ENCODE measurements around the gene CPVL.

The CPVL gene

DNA sequence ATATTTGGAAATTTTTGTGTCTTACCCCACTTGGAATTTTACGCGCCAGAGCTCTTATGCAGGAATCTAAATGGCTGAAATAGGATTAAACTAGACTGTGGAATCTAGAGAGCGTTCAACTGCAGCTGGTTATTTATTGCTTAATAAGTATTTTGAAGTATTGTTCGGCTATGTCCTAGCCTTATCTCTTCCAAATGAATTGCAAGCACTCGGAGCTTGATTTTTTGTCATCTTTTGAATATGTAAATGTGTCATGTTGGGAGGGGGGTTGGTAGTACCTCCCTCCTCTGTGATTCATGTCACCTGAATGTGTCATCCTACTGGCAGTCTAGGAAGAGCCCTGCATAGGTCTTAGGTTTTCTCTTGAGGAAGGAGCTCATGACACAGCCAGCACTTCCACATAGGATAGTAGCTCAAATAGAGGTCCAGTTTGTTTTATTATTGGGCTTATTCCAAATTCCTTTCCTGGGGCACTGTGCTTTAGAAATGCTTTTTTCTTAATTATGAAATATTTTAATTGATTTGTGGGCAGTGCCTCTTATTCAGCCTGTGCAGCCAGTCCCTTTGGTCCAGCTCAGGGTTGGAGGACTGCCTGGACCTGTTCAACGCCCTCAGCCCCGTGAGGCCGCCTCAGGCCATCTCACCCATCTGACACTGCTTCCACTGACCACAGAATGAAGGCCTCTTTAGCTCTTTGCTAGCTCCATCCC lies 165.7 kb downstream of the CPVL start:
- in situ Hi-C loops (cut with MboI; ENCODE audit: low sequenced_read_pairs): no loop called here

DNA sequence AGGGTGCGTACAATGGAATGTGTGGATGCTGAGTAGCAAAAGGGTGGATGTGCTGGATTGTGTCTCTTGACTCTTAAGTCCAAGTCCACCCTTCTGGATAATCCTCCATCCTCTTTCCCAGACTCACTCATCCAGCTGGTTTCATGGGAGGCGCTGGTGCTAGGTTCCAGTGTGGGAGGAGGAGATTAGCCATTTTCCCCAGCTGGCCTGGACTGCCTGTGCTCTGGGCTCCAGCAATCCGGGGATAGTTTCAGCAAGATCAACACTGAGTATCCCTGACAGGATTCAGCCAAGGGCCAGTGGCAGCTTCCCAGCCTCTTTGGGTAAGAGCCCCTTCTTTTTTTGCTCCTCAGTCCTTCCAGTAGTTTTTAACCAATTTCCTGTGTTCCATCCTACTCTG lies 166.6 kb downstream of the CPVL start:
- in situ Hi-C loops (cut with MboI; ENCODE audit: low sequenced_read_pairs): no loop called here

- in situ Hi-C loops (cut with MboI; ENCODE audit: low sequenced_read_pairs): no loop called here
Measured at GRCh38 chr7:28977881-28978280, 168.5 kb downstream of the CPVL start.

DNA sequence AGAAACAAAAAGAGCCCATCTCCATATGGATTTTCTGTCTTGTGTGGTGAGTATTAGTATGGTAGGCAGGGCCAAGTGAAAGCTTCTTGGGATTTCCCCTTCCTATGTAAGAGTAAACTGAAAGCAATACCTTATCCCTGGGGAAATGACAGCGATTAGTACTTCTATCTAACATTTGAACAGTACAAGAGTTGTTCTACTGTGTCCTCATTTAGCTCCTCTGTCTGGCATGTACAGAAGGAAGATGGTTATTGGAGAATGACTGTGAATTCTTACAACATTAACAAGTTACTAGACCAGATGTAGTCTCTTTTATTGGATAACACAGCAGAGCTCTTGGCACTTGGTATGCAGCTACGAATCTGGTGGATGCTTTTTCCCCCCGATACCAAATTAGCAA lies 170.3 kb downstream of the CPVL start:
- in situ Hi-C loops (cut with MboI; ENCODE audit: low sequenced_read_pairs): no loop called here

DNA sequence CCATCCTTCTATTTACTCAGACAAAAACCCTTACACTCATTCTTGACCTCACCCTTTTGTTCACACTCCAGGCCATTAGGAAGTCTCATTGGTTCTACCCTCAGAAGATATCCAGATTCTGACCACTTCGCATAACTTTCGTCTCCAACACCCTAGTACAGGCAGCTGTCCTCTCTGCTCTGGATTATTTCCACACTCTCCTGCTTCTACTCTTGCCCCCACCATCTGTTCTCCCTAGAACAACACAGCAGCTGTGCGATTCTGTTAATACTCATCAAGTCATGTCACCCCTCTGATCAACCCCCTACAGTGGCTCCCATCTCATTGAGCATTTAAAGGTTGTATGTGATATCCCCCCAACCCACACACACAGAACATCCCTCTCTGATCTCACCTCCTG lies 172.7 kb downstream of the CPVL start:
- in situ Hi-C loops (cut with MboI; ENCODE audit: low sequenced_read_pairs): no loop called here

DNA sequence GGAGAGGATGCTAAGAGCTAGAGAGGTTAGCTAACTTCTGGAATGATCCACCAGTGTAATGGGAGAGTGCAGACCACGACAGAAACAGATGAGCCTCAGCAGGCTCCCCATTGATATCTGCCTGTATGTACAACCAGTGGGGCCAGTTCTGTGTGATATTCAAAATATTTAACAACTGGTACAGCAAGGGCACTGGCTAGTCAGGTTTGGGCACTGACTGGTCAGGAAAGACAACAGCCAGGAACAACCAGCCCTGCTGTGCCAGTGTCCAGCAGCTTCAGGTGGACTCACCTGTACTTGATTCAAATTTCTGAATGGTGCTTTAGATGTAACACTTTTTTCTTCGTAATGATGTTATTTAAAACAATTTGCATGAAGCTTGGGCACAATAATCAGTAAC lies 182.3 kb downstream of the CPVL start:
- in situ Hi-C loops (cut with MboI; ENCODE audit: low sequenced_read_pairs): no loop called here

DNA sequence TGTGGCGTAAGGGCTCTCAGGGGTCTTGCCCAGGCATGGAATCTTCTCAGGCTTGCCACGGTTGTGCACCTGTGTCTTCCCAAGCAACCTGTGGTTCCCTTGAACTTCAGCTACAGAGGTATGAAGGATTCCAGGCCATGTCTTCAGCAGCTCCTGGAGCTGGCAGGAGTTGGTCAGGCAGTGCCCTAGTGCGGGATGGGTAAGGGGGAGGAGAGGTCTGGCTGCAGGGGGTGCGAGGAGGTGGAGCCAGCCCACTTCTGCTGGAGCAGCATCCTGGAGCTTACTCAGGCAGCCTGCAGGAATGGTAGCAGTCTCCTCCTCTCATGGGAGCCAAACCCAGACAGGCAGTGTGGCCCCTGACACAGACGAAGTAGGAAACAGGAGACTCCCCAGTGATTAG lies 184.4 kb downstream of the CPVL start:
- in situ Hi-C loops (cut with MboI; ENCODE audit: low sequenced_read_pairs): no loop called here

DNA sequence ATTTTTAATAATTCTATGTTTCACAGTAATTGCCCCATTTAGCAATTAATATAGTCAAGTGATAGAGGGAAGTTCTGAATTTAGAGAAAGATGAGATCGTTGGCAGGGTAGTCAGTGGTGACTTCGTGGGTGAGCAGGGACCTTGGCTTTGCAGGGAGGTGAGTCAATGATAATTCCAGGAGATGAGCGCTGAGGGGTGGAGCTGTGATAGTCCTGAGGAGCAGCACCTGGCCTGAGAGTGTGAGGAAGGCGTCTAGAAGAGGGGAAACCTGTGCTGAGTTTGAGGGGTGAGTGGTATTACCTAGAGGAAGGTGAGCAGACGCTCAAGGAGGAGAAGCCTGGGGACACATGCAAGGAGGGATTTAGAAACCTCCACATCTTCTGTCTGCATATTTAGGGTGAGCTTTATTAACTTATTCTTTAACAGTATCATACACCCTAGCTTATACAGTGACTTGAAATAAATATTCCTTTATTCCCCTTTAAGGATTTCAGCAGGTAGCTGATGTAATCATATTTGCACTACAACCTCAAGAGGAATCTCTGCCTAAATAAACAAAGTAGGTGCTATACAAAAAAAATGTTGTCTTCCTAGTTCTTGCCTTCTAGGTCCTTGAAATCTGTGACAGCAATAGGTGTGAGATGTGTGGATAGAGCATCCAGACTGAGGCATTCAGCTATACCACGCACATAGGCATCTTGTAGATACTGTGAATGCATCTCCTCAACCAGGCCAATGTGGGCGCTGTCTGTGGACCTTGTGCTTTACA lies 186.1 kb downstream of the CPVL start:
- in situ Hi-C loops (cut with MboI; ENCODE audit: low sequenced_read_pairs): no loop called here

DNA sequence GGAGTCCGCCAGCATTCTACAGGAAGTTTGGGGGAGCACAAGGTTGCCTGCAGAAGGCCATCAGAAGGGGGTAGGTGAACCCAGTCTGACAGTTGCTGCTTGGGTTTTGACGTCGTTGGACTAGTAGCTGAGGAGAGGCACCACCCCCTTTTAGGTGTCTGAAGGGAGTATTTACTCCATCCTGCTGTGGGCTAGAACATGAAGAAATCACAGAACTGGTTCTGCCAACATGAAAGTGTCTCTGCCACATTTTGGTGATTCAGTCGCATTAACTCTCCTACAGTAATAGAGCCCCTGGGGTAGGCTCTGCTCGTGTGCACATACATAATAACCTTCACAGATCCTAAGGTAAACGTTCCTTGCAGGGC lies 187.4 kb downstream of the CPVL start:
- in situ Hi-C loops (cut with MboI; ENCODE audit: low sequenced_read_pairs): no loop called here

- in situ Hi-C loops (cut with MboI; ENCODE audit: low sequenced_read_pairs): no loop called here
Measured at GRCh38 chr7:28958235-28958979, 187.9 kb downstream of the CPVL start, which contains the start of gene TRIL. TSS of gene TRIL (minus strand) at chr7:28958330. CDS start at chr7:28958046, 284 bp downstream.

- in situ Hi-C loops (cut with MboI; ENCODE audit: low sequenced_read_pairs): no loop called here
Measured at GRCh38 chr7:28957751-28958234, 188.5 kb downstream of the CPVL start.

- in situ Hi-C loops (cut with MboI; ENCODE audit: low sequenced_read_pairs): no loop called here
Measured at GRCh38 chr7:28957064-28957750, 189.1 kb downstream of the CPVL start.

GRCh38 chr7:28956608-28957063 lies 189.7 kb downstream of the CPVL start:
- in situ Hi-C loops (cut with MboI; ENCODE audit: low sequenced_read_pairs): no loop called here

GRCh38 chr7:28955718-28956607 lies 190.4 kb downstream of the CPVL start:
- in situ Hi-C loops (cut with MboI; ENCODE audit: low sequenced_read_pairs): no loop called here

DNA sequence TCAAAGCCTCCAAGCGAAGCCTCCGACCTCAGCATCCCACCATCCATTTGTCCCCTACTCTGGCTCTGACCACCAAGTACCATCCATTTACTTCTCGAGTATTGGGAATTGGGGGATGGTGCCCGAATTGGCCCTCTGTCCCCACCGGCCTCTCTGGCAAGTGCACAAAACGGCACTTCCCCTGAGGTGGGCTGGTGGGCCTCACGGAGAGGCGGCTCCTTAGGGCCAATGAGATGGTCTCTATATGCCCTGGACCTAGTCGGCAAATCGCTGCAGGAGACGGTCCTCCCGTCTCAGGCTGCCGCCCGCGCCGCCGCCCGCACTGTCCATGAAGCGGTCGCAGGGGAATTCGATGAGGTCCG lies 191.0 kb downstream of the CPVL start:
- in situ Hi-C loops (cut with MboI; ENCODE audit: low sequenced_read_pairs): no loop called here

GRCh38 chr7:28954946-28955345 lies 191.4 kb downstream of the CPVL start:
- in situ Hi-C loops (cut with MboI; ENCODE audit: low sequenced_read_pairs): no loop called here

DNA sequence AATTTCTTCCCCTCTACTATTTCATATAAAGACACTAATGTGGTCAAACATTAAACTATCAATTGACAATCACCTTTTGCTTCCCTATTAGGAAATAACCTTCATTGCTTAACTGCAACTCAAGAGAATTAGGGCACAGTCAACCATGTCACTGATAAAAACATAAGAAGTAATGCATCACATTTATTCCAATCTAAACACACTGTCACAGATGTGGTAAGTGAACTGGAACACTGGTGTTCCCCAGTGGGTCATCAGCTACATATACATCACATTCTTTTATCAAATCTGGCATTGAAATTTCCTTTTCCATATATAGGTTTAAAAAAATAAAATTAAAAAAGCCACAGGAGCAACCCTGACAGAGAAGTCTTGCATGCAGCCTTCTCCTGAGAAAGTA lies 191.9 kb downstream of the CPVL start:
- in situ Hi-C loops (cut with MboI; ENCODE audit: low sequenced_read_pairs): no loop called here

DNA sequence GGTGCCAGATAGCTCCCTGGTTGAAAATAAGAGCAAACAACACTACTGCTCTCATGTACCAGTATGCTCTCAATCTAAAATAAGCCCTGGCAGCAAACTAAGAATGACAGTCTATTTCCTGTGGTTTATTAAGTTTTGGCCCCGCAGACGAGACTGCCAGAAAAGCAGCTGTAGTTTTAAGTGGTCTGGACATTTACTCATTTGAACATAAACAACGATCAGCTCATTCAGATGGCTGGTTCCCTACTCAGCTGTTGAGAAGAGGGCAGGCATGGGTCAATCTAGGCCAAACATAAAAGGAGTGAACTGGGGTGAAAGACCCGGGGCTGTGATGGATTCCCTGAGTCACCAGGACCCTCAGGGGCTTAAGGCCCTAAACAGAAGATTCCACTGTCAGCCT lies 192.7 kb downstream of the CPVL start:
- in situ Hi-C loops (cut with MboI; ENCODE audit: low sequenced_read_pairs): no loop called here

All from hTERT RPE-1 (cell line).